Measurements from ENCODE around the gene SAMMSON.

GRCh38 chr3:69959581-69959980 is 40.0 kb upstream of the SAMMSON start:
- TF ChIP-seq CHD2 (IDR thresholded peaks at IDR 0.05; ENCODE audit: low read length, partially characterized antibody) (no peak), CTCF (IDR thresholded peaks at IDR 0.05) (no peak), YY1 (IDR thresholded peaks at IDR 0.05; ENCODE audit: low read depth) (no peak), TEAD4 (IDR thresholded peaks at IDR 0.05; ENCODE audit: borderline replicate concordance, insufficient read depth) (no peak), SIN3A (IDR thresholded peaks at IDR 0.05; ENCODE audit: borderline replicate concordance, low read depth, low read length) (no peak), EP300 (IDR thresholded peaks at IDR 0.05; ENCODE audit: borderline replicate concordance in 1 of 2, low read depth in 1 of 2, low read length in 1 of 2) (no peak), GATA2 (CRISPR knock-in tag; IDR thresholded peaks at IDR 0.05) (no peak), FOXM1 (IDR thresholded peaks at IDR 0.05; ENCODE audit: low read depth) (no peak), MAX (IDR thresholded peaks at IDR 0.05; ENCODE audit: low read depth) (no peak), TAF1 (IDR thresholded peaks at IDR 0.05; ENCODE audit: borderline replicate concordance, low read depth, low read length) (no peak), RAD21 (IDR thresholded peaks at IDR 0.05; ENCODE audit: low read length) (no peak), RCOR1 (IDR thresholded peaks at IDR 0.05; ENCODE audit: low read length) (no peak)
- TF ChIP-seq, protein P1, sequence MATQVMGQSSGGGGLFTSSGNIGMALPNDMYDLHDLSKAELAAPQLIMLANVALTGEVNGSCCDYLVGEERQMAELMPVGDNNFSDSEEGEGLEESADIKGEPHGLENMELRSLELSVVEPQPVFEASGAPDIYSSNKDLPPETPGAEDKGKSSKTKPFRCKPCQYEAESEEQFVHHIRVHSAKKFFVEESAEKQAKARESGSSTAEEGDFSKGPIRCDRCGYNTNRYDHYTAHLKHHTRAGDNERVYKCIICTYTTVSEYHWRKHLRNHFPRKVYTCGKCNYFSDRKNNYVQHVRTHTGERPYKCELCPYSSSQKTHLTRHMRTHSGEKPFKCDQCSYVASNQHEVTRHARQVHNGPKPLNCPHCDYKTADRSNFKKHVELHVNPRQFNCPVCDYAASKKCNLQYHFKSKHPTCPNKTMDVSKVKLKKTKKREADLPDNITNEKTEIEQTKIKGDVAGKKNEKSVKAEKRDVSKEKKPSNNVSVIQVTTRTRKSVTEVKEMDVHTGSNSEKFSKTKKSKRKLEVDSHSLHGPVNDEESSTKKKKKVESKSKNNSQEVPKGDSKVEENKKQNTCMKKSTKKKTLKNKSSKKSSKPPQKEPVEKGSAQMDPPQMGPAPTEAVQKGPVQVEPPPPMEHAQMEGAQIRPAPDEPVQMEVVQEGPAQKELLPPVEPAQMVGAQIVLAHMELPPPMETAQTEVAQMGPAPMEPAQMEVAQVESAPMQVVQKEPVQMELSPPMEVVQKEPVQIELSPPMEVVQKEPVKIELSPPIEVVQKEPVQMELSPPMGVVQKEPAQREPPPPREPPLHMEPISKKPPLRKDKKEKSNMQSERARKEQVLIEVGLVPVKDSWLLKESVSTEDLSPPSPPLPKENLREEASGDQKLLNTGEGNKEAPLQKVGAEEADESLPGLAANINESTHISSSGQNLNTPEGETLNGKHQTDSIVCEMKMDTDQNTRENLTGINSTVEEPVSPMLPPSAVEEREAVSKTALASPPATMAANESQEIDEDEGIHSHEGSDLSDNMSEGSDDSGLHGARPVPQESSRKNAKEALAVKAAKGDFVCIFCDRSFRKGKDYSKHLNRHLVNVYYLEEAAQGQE (IDR thresholded peaks at IDR 0.05; ENCODE audit: low read depth, low read length) = no peak

Measured in SK-N-SH (cell line).